ENCODE results near the gene ATP6V1E1. TPM values are rescaled to one million over a fixed set of nuclear protein-coding genes. Genes with fewer than 3 reads are reported as not detected.
"Not testable (repeated sequence)": the region's sequence is repeated elsewhere in the genome, so short reads cannot be mapped to it uniquely, and the experiment has no call there.

Gene ATP6V1E1
- 119 and 130 TPM in 2 replicates for total RNA-seq (2012; rRNA removed)

- Histone ChIP-seq H3K4me1 (ENCODE audit: control insufficient read depth, insufficient read depth, low read length) (peaks cover 20% of the 10 kb centered on the region), H3K27me3 (ENCODE audit: control insufficient read depth, insufficient read depth, low read length) (no peaks in the 10 kb centered on the region), H3K9ac (ENCODE audit: low read depth, low read length) (peak within 1 kb of the TSS; percentile 100), H3K9me3 (replicated peaks; ENCODE audit: low read length) (no peaks in the 10 kb centered on the region), H3K4me3 (ENCODE audit: low read length) (peak within 1 kb of the TSS; percentile 99), H3K4me2 (ENCODE audit: low read length) (peak within 1 kb of the TSS; percentile 91), H3K36me3 (ENCODE audit: insufficient read depth, low read length) (peaks cover 7% of the 10 kb centered on the region)
These were observed at the start of gene ATP6V1E1 for GRCh38 chr22:17628406-17629172. Gene ATP6V1E1 (minus strand): TSS chr22:17628749. CDS start chr22:17628635, 114 bp downstream.

- Histone ChIP-seq H3K36me3 (ENCODE audit: insufficient read depth, low read length) (no peaks in the 10 kb centered on the region), H3K4me3 (ENCODE audit: low read length) (no peak overlapping the region), H3K9ac (ENCODE audit: low read depth, low read length) (no peak overlapping the region), H3K4me1 (ENCODE audit: control insufficient read depth, insufficient read depth, low read length) (peaks cover 16% of the 10 kb centered on the region), H3K27me3 (ENCODE audit: control insufficient read depth, insufficient read depth, low read length) (no peaks in the 10 kb centered on the region), H3K4me2 (ENCODE audit: low read length) (no peak overlapping the region), H3K9me3 (replicated peaks; ENCODE audit: low read length) (no peaks in the 10 kb centered on the region)
These were observed 47.0 kb upstream of the ATP6V1E1 start for GRCh38 chr22:17675584-17675983.

- no peaks in the 10 kb centered on the region for H3K27me3 ChIP-seq (ENCODE audit: control insufficient read depth, insufficient read depth, low read length)
- no peaks in the 10 kb centered on the region for H3K9me3 ChIP-seq (replicated peaks; ENCODE audit: low read length)
- no peak overlapping the region for H3K9ac ChIP-seq (ENCODE audit: low read depth, low read length)
- no peak overlapping the region for H3K4me3 ChIP-seq (ENCODE audit: low read length)
- no peaks in the 10 kb centered on the region for H3K36me3 ChIP-seq (ENCODE audit: insufficient read depth, low read length)
- H3K4me2 ChIP-seq (ENCODE audit: low read length), result no peak overlapping the region
- peaks cover 16% of the 10 kb centered on the region for H3K4me1 ChIP-seq (ENCODE audit: control insufficient read depth, insufficient read depth, low read length)
These were observed 45.6 kb upstream of the ATP6V1E1 start for GRCh38 chr22:17674152-17674551.

- Histone ChIP-seq H3K27me3 (ENCODE audit: control insufficient read depth, insufficient read depth, low read length) (no peaks in the 10 kb centered on the region), H3K4me1 (ENCODE audit: control insufficient read depth, insufficient read depth, low read length) (peaks cover 16% of the 10 kb centered on the region), H3K36me3 (ENCODE audit: insufficient read depth, low read length) (no peaks in the 10 kb centered on the region), H3K4me2 (ENCODE audit: low read length) (peak overlapping the region; percentile 2), H3K9me3 (replicated peaks; ENCODE audit: low read length) (no peaks in the 10 kb centered on the region), H3K4me3 (ENCODE audit: low read length) (no peak overlapping the region), H3K9ac (ENCODE audit: low read depth, low read length) (no peak overlapping the region)
These were observed 44.0 kb upstream of the ATP6V1E1 start for GRCh38 chr22:17672417-17672991.

- peaks cover 16% of the 10 kb centered on the region for H3K4me1 ChIP-seq (ENCODE audit: control insufficient read depth, insufficient read depth, low read length)
- H3K4me2 ChIP-seq (ENCODE audit: low read length), result not testable (repeated sequence)
These were observed 43.1 kb upstream of the ATP6V1E1 start for GRCh38 chr22:17671521-17672092.

GRCh38 chr22:17665854-17666253 lies 37.3 kb upstream of the ATP6V1E1 start:
- no peaks in the 10 kb centered on the region for H3K27me3 ChIP-seq (ENCODE audit: control insufficient read depth, insufficient read depth, low read length)
- H3K4me3 ChIP-seq (ENCODE audit: low read length), result no peak overlapping the region
- no peak overlapping the region for H3K4me2 ChIP-seq (ENCODE audit: low read length)
- peaks cover 7% of the 10 kb centered on the region for H3K36me3 ChIP-seq (ENCODE audit: insufficient read depth, low read length)
- no peaks in the 10 kb centered on the region for H3K9me3 ChIP-seq (replicated peaks; ENCODE audit: low read length)
- H3K9ac ChIP-seq (ENCODE audit: low read depth, low read length), result no peak overlapping the region
- no peaks in the 10 kb centered on the region for H3K4me1 ChIP-seq (ENCODE audit: control insufficient read depth, insufficient read depth, low read length)

More at GRCh38 chr22:17671521-17672092, 43.1 kb upstream of the ATP6V1E1 start:
- H3K9me3 ChIP-seq (replicated peaks; ENCODE audit: low read length); H3K27me3 ChIP-seq (ENCODE audit: control insufficient read depth, insufficient read depth, low read length); H3K4me3 ChIP-seq (ENCODE audit: low read length); H3K9ac ChIP-seq (ENCODE audit: low read depth, low read length); H3K36me3 ChIP-seq (ENCODE audit: insufficient read depth, low read length): not testable (repeated sequence)

- H3K4me3 ChIP-seq (ENCODE audit: low read length), result no peak overlapping the region
- peaks cover 10% of the 10 kb centered on the region for H3K36me3 ChIP-seq (ENCODE audit: insufficient read depth, low read length)
- no peaks in the 10 kb centered on the region for H3K4me1 ChIP-seq (ENCODE audit: control insufficient read depth, insufficient read depth, low read length)
- no peak overlapping the region for H3K9ac ChIP-seq (ENCODE audit: low read depth, low read length)
- H3K27me3 ChIP-seq (ENCODE audit: control insufficient read depth, insufficient read depth, low read length), result no peaks in the 10 kb centered on the region
- H3K9me3 ChIP-seq (replicated peaks; ENCODE audit: low read length), result no peaks in the 10 kb centered on the region
- no peak overlapping the region for H3K4me2 ChIP-seq (ENCODE audit: low read length)
These were observed 36.7 kb upstream of the ATP6V1E1 start for GRCh38 chr22:17665248-17665647.

GRCh38 chr22:17664414-17665055 lies 36.0 kb upstream of the ATP6V1E1 start:
- Histone ChIP-seq H3K9ac (ENCODE audit: low read depth, low read length) (no peak overlapping the region), H3K4me1 (ENCODE audit: control insufficient read depth, insufficient read depth, low read length) (no peaks in the 10 kb centered on the region), H3K4me2 (ENCODE audit: low read length) (no peak overlapping the region), H3K27me3 (ENCODE audit: control insufficient read depth, insufficient read depth, low read length) (no peaks in the 10 kb centered on the region), H3K4me3 (ENCODE audit: low read length) (no peak overlapping the region), H3K9me3 (replicated peaks; ENCODE audit: low read length) (no peaks in the 10 kb centered on the region), H3K36me3 (ENCODE audit: insufficient read depth, low read length) (peaks cover 10% of the 10 kb centered on the region)

- no peaks in the 10 kb centered on the region for H3K9me3 ChIP-seq (replicated peaks; ENCODE audit: low read length)
- H3K9ac ChIP-seq (ENCODE audit: low read depth, low read length), result no peak overlapping the region
- no peak overlapping the region for H3K4me3 ChIP-seq (ENCODE audit: low read length)
- no peaks in the 10 kb centered on the region for H3K4me1 ChIP-seq (ENCODE audit: control insufficient read depth, insufficient read depth, low read length)
- H3K4me2 ChIP-seq (ENCODE audit: low read length), result no peak overlapping the region
- H3K36me3 ChIP-seq (ENCODE audit: insufficient read depth, low read length), result peaks cover 7% of the 10 kb centered on the region
- H3K27me3 ChIP-seq (ENCODE audit: control insufficient read depth, insufficient read depth, low read length), result no peaks in the 10 kb centered on the region
These were observed 28.4 kb upstream of the ATP6V1E1 start for GRCh38 chr22:17656870-17657395.

GRCh38 chr22:17655289-17655688 lies 26.7 kb upstream of the ATP6V1E1 start:
- Histone ChIP-seq H3K4me2 (ENCODE audit: low read length) (no peak overlapping the region), H3K27me3 (ENCODE audit: control insufficient read depth, insufficient read depth, low read length) (no peaks in the 10 kb centered on the region), H3K9ac (ENCODE audit: low read depth, low read length) (no peak overlapping the region), H3K9me3 (replicated peaks; ENCODE audit: low read length) (no peaks in the 10 kb centered on the region), H3K4me3 (ENCODE audit: low read length) (no peak overlapping the region), H3K36me3 (ENCODE audit: insufficient read depth, low read length) (peaks cover 1% of the 10 kb centered on the region), H3K4me1 (ENCODE audit: control insufficient read depth, insufficient read depth, low read length) (no peaks in the 10 kb centered on the region)

- H3K4me3 ChIP-seq (ENCODE audit: low read length), result no peak overlapping the region
- H3K4me2 ChIP-seq (ENCODE audit: low read length), result no peak overlapping the region
- H3K4me1 ChIP-seq (ENCODE audit: control insufficient read depth, insufficient read depth, low read length), result no peaks in the 10 kb centered on the region
- H3K27me3 ChIP-seq (ENCODE audit: control insufficient read depth, insufficient read depth, low read length), result no peaks in the 10 kb centered on the region
- H3K36me3 ChIP-seq (ENCODE audit: insufficient read depth, low read length), result no peaks in the 10 kb centered on the region
- H3K9me3 ChIP-seq (replicated peaks; ENCODE audit: low read length), result no peaks in the 10 kb centered on the region
- H3K9ac ChIP-seq (ENCODE audit: low read depth, low read length), result no peak overlapping the region
These were observed 20.0 kb upstream of the ATP6V1E1 start for GRCh38 chr22:17648569-17648968.
